ENCODE results near the gene OLR1.

OLR1 gene

DNA sequence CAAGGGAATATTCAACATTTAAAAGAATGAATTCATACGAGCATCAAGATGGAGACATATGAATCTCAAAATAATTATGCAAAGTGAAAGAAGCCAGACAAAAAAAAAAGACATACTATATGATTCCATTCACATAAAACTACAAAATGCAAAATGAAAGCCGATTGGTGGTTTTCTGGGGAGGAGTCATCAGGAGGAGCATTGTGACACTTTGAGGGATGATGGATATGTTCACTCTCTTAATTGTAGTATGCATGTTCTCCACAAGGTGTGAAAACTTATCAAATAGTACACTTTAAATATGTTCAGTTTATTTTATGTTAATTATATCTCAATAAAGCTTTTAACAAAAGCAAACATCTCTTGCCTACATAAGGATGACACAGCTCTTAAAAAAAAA is 13.5 kb downstream of the OLR1 start:
- no peak for DNase-seq (ENCODE audit: low spot score)
- Histone ChIP-seq H2AFZ (ENCODE audit: low read length) (no peak overlapping the region), H3K4me3 (ENCODE audit: low read length in 2 of 2) (no peak overlapping the region), H3K18ac (ENCODE audit: low read length) (no peak overlapping the region), H2BK120ac (ENCODE audit: low read depth, low read length) (no peak overlapping the region), H4K91ac (ENCODE audit: low read depth, low read length, poor library complexity) (no peak overlapping the region), H3K14ac (ENCODE audit: low read length) (no peak overlapping the region), H3K27ac (replicated peaks; ENCODE audit: low read length) (no peak overlapping the region), H3K9ac (ENCODE audit: low read depth, low read length, poor library complexity) (no peak overlapping the region), H3K4me1 (ENCODE audit: control insufficient read depth in 2 of 2, insufficient read depth in 1 of 2, low read depth in 1 of 2, low read length in 2 of 2) (peaks cover 0 to 5% of the 10 kb centered on the region in 2 donors), H3K27me3 (ENCODE audit: control insufficient read depth in 3 of 3, insufficient read depth in 3 of 3, low read depth in 1 of 3, low read length in 3 of 3) (peaks cover 0 to 15% (median 0%) of the 10 kb centered on the region in 3 experiments), H3K4ac (ENCODE audit: low read length) (no peak overlapping the region), H3K9me3 (replicated peaks in 1 of 2; ENCODE audit: control insufficient read depth in 2 of 2, insufficient read depth in 1 of 2, low read depth in 1 of 2, low read length in 2 of 2) (no peaks in the 10 kb centered on the region), H2AK5ac (ENCODE audit: low read depth, low read length) (no peak overlapping the region), H3K79me1 (ENCODE audit: low read depth, low read length) (no peaks in the 10 kb centered on the region), H2BK15ac (ENCODE audit: low read length) (no peak overlapping the region), H2BK5ac (ENCODE audit: low read length) (no peak overlapping the region), H3K4me2 (ENCODE audit: insufficient read depth, low read length, poor library complexity, severe bottlenecking) (no peak overlapping the region), H3K23ac (ENCODE audit: low read depth, low read length, poor library complexity) (no peak overlapping the region), H2BK12ac (ENCODE audit: low read length) (no peak overlapping the region), H3K36me3 (replicated peaks in 1 of 2; ENCODE audit: control insufficient read depth in 2 of 2, insufficient read depth in 2 of 2, low read length in 2 of 2) (no peaks in the 10 kb centered on the region), H4K8ac (ENCODE audit: low read depth, low read length) (no peak overlapping the region)
- no CpG with 5 or more reads among the region's 2 CpGs for WGBS, 2 donors (ENCODE audit: extremely low coverage in 2 of 2, insufficient read length in 2 of 2, insufficient replicate concordance in 1 of 2)

DNA sequence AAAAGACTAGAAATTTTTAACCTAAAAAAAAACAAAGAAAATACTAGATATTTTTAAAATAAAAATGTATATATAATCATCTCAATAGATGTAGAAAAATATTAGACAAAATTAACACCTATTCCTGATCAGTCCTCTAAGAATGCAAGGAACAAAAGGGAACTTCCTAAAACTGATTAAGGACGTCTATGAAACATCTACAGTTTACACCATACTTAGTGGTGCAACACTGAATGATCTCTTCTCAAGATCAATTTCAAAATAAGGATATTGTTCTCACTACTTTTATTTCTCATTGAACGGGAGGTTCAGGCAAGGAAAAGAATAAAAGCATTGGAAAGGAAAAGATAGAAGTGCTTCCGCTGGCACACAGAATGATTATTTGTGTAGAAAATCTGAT is 16.0 kb downstream of the OLR1 start:
- no peak overlapping the region for H3K18ac ChIP-seq (ENCODE audit: low read length)
- WGBS, 2 donors (ENCODE audit: extremely low coverage in 2 of 2, insufficient read length in 2 of 2, insufficient replicate concordance in 1 of 2): no CpG with 5 or more reads among the region's 3 CpGs
- no peak overlapping the region for H3K14ac ChIP-seq (ENCODE audit: low read length)
- no peak overlapping the region for H2AK5ac ChIP-seq (ENCODE audit: low read depth, low read length)
- H4K8ac ChIP-seq (ENCODE audit: low read depth, low read length): no peak overlapping the region
- no peak overlapping the region for H2BK120ac ChIP-seq (ENCODE audit: low read depth, low read length)
- no peak overlapping the region for H3K4me2 ChIP-seq (ENCODE audit: insufficient read depth, low read length, poor library complexity, severe bottlenecking)
- H3K9ac ChIP-seq (ENCODE audit: low read depth, low read length, poor library complexity): no peak overlapping the region
- H3K4me1 ChIP-seq (ENCODE audit: control insufficient read depth in 2 of 2, insufficient read depth in 1 of 2, low read depth in 1 of 2, low read length in 2 of 2): peaks cover 0 to 5% of the 10 kb centered on the region in 2 donors
- H2BK12ac ChIP-seq (ENCODE audit: low read length): no peak overlapping the region
- no peak for DNase-seq (ENCODE audit: low spot score)
- no peak overlapping the region for H3K23ac ChIP-seq (ENCODE audit: low read depth, low read length, poor library complexity)
- H3K27ac ChIP-seq (replicated peaks; ENCODE audit: low read length): no peak overlapping the region
- H3K27me3 ChIP-seq (ENCODE audit: control insufficient read depth in 3 of 3, insufficient read depth in 3 of 3, low read depth in 1 of 3, low read length in 3 of 3): peaks cover 0 to 15% (median 0%) of the 10 kb centered on the region in 3 experiments
- no peaks in the 10 kb centered on the region for H3K79me1 ChIP-seq (ENCODE audit: low read depth, low read length)
- no peak overlapping the region for H4K91ac ChIP-seq (ENCODE audit: low read depth, low read length, poor library complexity)
- H2BK5ac ChIP-seq (ENCODE audit: low read length): no peak overlapping the region
- H3K4ac ChIP-seq (ENCODE audit: low read length): no peak overlapping the region
- no peak overlapping the region for H2AFZ ChIP-seq (ENCODE audit: low read length)
- H3K4me3 ChIP-seq (ENCODE audit: low read length in 2 of 2): no peak overlapping the region
- no peaks in the 10 kb centered on the region for H3K36me3 ChIP-seq (replicated peaks in 1 of 2; ENCODE audit: control insufficient read depth in 2 of 2, insufficient read depth in 2 of 2, low read length in 2 of 2)
- no peak overlapping the region for H2BK15ac ChIP-seq (ENCODE audit: low read length)
- H3K9me3 ChIP-seq (replicated peaks in 1 of 2; ENCODE audit: control insufficient read depth in 2 of 2, insufficient read depth in 1 of 2, low read depth in 1 of 2, low read length in 2 of 2): no peaks in the 10 kb centered on the region

DNA sequence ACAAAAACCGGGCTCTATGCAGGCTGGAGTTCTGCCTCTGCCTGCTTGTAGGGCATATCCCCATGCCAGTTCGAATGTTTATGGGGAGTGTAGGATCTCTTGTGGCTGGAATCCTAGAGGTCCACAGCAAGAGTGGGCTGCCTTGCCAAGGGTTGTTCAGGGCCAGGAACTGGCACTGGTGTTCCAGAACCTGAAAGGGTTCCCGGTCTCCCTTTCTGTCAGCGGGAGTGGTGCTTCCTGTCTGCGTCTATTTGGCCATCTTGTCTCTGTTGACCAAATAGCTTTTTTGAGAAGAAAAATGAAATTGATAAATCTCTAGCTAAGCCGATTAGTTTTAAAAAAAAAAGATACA is 17.8 kb downstream of the OLR1 start:
- Histone ChIP-seq H3K4me3 (ENCODE audit: low read length in 2 of 2) (peak overlapping the region; percentile 43 to 71), H3K4ac (ENCODE audit: low read length) (no peak overlapping the region), H2BK5ac (ENCODE audit: low read length) (peak overlapping the region; percentile 54), H2AFZ (ENCODE audit: low read length) (peak overlapping the region; percentile 93), H2BK120ac (ENCODE audit: low read depth, low read length) (no peak overlapping the region), H3K18ac (ENCODE audit: low read length) (peak overlapping the region; percentile 97), H3K23ac (ENCODE audit: low read depth, low read length, poor library complexity) (no peak overlapping the region), H3K9ac (ENCODE audit: low read depth, low read length, poor library complexity) (no peak overlapping the region), H3K79me1 (ENCODE audit: low read depth, low read length) (no peaks in the 10 kb centered on the region), H3K9me3 (replicated peaks in 1 of 2; ENCODE audit: control insufficient read depth in 2 of 2, insufficient read depth in 1 of 2, low read depth in 1 of 2, low read length in 2 of 2) (no peaks in the 10 kb centered on the region), H3K27ac (replicated peaks; ENCODE audit: low read length) (no peak overlapping the region), H2BK12ac (ENCODE audit: low read length) (no peak overlapping the region), H2BK15ac (ENCODE audit: low read length) (peak overlapping the region; percentile 15), H3K27me3 (ENCODE audit: control insufficient read depth in 3 of 3, insufficient read depth in 3 of 3, low read depth in 1 of 3, low read length in 3 of 3) (peaks cover 0 to 10% (median 0%) of the 10 kb centered on the region in 3 experiments), H3K36me3 (replicated peaks in 1 of 2; ENCODE audit: control insufficient read depth in 2 of 2, insufficient read depth in 2 of 2, low read length in 2 of 2) (no peaks in the 10 kb centered on the region), H4K91ac (ENCODE audit: low read depth, low read length, poor library complexity) (no peak overlapping the region), H2AK5ac (ENCODE audit: low read depth, low read length) (no peak overlapping the region), H4K8ac (ENCODE audit: low read depth, low read length) (no peak overlapping the region), H3K4me2 (ENCODE audit: insufficient read depth, low read length, poor library complexity, severe bottlenecking) (peak overlapping the region; percentile 90), H3K4me1 (ENCODE audit: control insufficient read depth in 2 of 2, insufficient read depth in 1 of 2, low read depth in 1 of 2, low read length in 2 of 2) (peaks cover 0 to 5% of the 10 kb centered on the region in 2 donors), H3K14ac (ENCODE audit: low read length) (no peak overlapping the region)
- no CpG with 5 or more reads among the region's 6 CpGs for WGBS, 2 donors (ENCODE audit: extremely low coverage in 2 of 2, insufficient read length in 2 of 2, insufficient replicate concordance in 1 of 2)
- no peak for DNase-seq (ENCODE audit: low spot score)

GRCh38 chr12:10153271-10154144 is 18.4 kb downstream of the OLR1 start:
- Histone ChIP-seq H2AK5ac (ENCODE audit: low read depth, low read length) (no peak overlapping the region), H4K8ac (ENCODE audit: low read depth, low read length) (no peak overlapping the region), H2BK15ac (ENCODE audit: low read length) (peak overlapping the region; percentile 15), H2BK120ac (ENCODE audit: low read depth, low read length) (peak overlapping the region; percentile 42), H3K18ac (ENCODE audit: low read length) (peak overlapping the region; percentile 97), H3K36me3 (replicated peaks in 1 of 2; ENCODE audit: control insufficient read depth in 2 of 2, insufficient read depth in 2 of 2, low read length in 2 of 2) (no peaks in the 10 kb centered on the region), H3K27ac (replicated peaks; ENCODE audit: low read length) (peak overlapping the region; percentile 41), H2BK12ac (ENCODE audit: low read length) (no peak overlapping the region), H3K9me3 (replicated peaks in 1 of 2; ENCODE audit: control insufficient read depth in 2 of 2, insufficient read depth in 1 of 2, low read depth in 1 of 2, low read length in 2 of 2) (no peaks in the 10 kb centered on the region), H3K23ac (ENCODE audit: low read depth, low read length, poor library complexity) (no peak overlapping the region), H3K4me2 (ENCODE audit: insufficient read depth, low read length, poor library complexity, severe bottlenecking) (peak overlapping the region; percentile 90), H4K91ac (ENCODE audit: low read depth, low read length, poor library complexity) (no peak overlapping the region), H3K4me1 (ENCODE audit: control insufficient read depth in 2 of 2, insufficient read depth in 1 of 2, low read depth in 1 of 2, low read length in 2 of 2) (peaks cover 0 to 5% of the 10 kb centered on the region in 2 donors), H3K9ac (ENCODE audit: low read depth, low read length, poor library complexity) (peak overlapping the region; percentile 80), H3K14ac (ENCODE audit: low read length) (peak overlapping the region; percentile 84), H3K4ac (ENCODE audit: low read length) (no peak overlapping the region), H2BK5ac (ENCODE audit: low read length) (peak overlapping the region; percentile 54), H3K4me3 (ENCODE audit: low read length in 2 of 2) (peak overlapping the region; percentile 43 to 71), H2AFZ (ENCODE audit: low read length) (peak overlapping the region; percentile 93), H3K79me1 (ENCODE audit: low read depth, low read length) (no peaks in the 10 kb centered on the region), H3K27me3 (ENCODE audit: control insufficient read depth in 3 of 3, insufficient read depth in 3 of 3, low read depth in 1 of 3, low read length in 3 of 3) (peaks cover 0 to 10% (median 0%) of the 10 kb centered on the region in 3 experiments)
- no CpG with 5 or more reads among the region's 46 CpGs for WGBS, 2 donors (ENCODE audit: extremely low coverage in 2 of 2, insufficient read length in 2 of 2, insufficient replicate concordance in 1 of 2)
- DNase-seq (ENCODE audit: low spot score): peak; percentile 72

All from neuronal stem cell (in vitro differentiated cells).